Measurements from ENCODE around the gene SEC14L6.

- TF ChIP-seq, protein P1, sequence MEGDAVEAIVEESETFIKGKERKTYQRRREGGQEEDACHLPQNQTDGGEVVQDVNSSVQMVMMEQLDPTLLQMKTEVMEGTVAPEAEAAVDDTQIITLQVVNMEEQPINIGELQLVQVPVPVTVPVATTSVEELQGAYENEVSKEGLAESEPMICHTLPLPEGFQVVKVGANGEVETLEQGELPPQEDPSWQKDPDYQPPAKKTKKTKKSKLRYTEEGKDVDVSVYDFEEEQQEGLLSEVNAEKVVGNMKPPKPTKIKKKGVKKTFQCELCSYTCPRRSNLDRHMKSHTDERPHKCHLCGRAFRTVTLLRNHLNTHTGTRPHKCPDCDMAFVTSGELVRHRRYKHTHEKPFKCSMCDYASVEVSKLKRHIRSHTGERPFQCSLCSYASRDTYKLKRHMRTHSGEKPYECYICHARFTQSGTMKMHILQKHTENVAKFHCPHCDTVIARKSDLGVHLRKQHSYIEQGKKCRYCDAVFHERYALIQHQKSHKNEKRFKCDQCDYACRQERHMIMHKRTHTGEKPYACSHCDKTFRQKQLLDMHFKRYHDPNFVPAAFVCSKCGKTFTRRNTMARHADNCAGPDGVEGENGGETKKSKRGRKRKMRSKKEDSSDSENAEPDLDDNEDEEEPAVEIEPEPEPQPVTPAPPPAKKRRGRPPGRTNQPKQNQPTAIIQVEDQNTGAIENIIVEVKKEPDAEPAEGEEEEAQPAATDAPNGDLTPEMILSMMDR (IDR thresholded peaks at IDR 0.05): no peak
- TF ChIP-seq POLR2AphosphoS5 (IDR thresholded peaks at IDR 0.05; ENCODE audit: insufficient read depth in 1 of 2, low read depth in 1 of 2): no peak
- no peak for TF ChIP-seq POLR2A (IDR thresholded peaks at IDR 0.05)
These were observed 51.3 kb downstream of the SEC14L6 start for GRCh38 chr22:30495041-30495784.
